Measurements from ENCODE around the gene NOTO.

The NOTO gene

GRCh38 chr2:73260338-73260984, 58.1 kb downstream of the NOTO start:
- TF ChIP-seq POLR2AphosphoS5 (IDR thresholded peaks at IDR 0.05; ENCODE audit: low read depth, low read length) (no peak), SPI1 (IDR thresholded peaks at IDR 0.05; ENCODE audit: low read depth, low read length) (no peak), TAF1 (IDR thresholded peaks at IDR 0.05; ENCODE audit: low read depth, low read length) (no peak), POU2F2 (IDR thresholded peaks at IDR 0.05; ENCODE audit: low read depth, low read length) (no peak), PAX5 (IDR thresholded peaks at IDR 0.05; ENCODE audit: insufficient read depth, low read length, severe bottlenecking) (no peak), POLR2A (IDR thresholded peaks at IDR 0.05; ENCODE audit: low read depth, low read length) (no peak)
- no peak for DNase-seq (ENCODE audit: insufficient read length, low spot score)
- FAIRE-seq, result no peak

All from GM12891 (cell line).